T-helper 1 cell treated with Interleukin-12 subunit alpha and Interleukin-12 subunit beta and Interleukin-4 antibody, amounts not matched to agents 30 μg/mL and 1 μg/mL, for 36 hours (primary cell): ENCODE results near the gene CUBN.

Source experiments
- H3K27ac Mint-ChIP-seq: one replicate; pipeline ENCODE4 v1.8.0; 2021; ENCODE audit warnings: mild to moderate bottlenecking, mixed read lengths
- H3K27me3 Mint-ChIP-seq: one replicate; pipeline ENCODE4 v1.8.0; 2021; ENCODE audit warnings: low read depth, mixed read lengths
- H3K36me3 Mint-ChIP-seq: one replicate; pipeline ENCODE4 v1.8.0; 2021; ENCODE audit warnings: low read depth, mixed read lengths
- H3K4me1 Mint-ChIP-seq: one replicate; pipeline ENCODE4 v1.8.0; 2021; ENCODE audit warnings: low read depth, mixed read lengths
- H3K4me3 Mint-ChIP-seq: one replicate; pipeline ENCODE4 v1.8.0; 2021; ENCODE audit warnings: mild to moderate bottlenecking, moderate library complexity, mixed read lengths
- H3K9me3 Mint-ChIP-seq: one replicate; pipeline ENCODE4 v1.8.0; 2021; ENCODE audit warnings: mixed read lengths

The CUBN gene

GRCh38 chr10:17001961-17002749 lies 127.5 kb downstream of the CUBN start:
- Mint-ChIP-seq H3K9me3 (peaks cover 3% of the 10 kb centered on the region), H3K4me1 (peaks cover 37% of the 10 kb centered on the region), H3K27ac (peak overlapping the region; percentile 88), H3K36me3 (peaks cover 5% of the 10 kb centered on the region), H3K27me3 (peaks cover 76% of the 10 kb centered on the region), H3K4me3 (peak overlapping the region; percentile 49)

GRCh38 chr10:17001297-17001744 lies 128.3 kb downstream of the CUBN start:
- H3K27ac Mint-ChIP-seq, result no peak overlapping the region
- peaks cover 37% of the 10 kb centered on the region for H3K4me1 Mint-ChIP-seq
- H3K27me3 Mint-ChIP-seq, result peaks cover 72% of the 10 kb centered on the region
- H3K36me3 Mint-ChIP-seq, result peaks cover 5% of the 10 kb centered on the region
- no peak overlapping the region for H3K4me3 Mint-ChIP-seq
- H3K9me3 Mint-ChIP-seq, result peaks cover 3% of the 10 kb centered on the region

GRCh38 chr10:16999665-17000451 lies 129.8 kb downstream of the CUBN start:
- Mint-ChIP-seq H3K36me3 (peaks cover 5% of the 10 kb centered on the region), H3K27me3 (peaks cover 69% of the 10 kb centered on the region), H3K4me3 (no peak overlapping the region), H3K9me3 (peaks cover 3% of the 10 kb centered on the region), H3K27ac (no peak overlapping the region), H3K4me1 (peaks cover 41% of the 10 kb centered on the region)

- Mint-ChIP-seq H3K4me3 (no peak overlapping the region), H3K4me1 (peaks cover 13% of the 10 kb centered on the region), H3K9me3 (peaks cover 3% of the 10 kb centered on the region), H3K36me3 (peaks cover 5% of the 10 kb centered on the region), H3K27ac (no peak overlapping the region), H3K27me3 (peaks cover 63% of the 10 kb centered on the region)
Observed at GRCh38 chr10:16996530-16996964, 133.1 kb downstream of the CUBN start.

GRCh38 chr10:16995867-16996529 lies 133.6 kb downstream of the CUBN start:
- peaks cover 3% of the 10 kb centered on the region for H3K9me3 Mint-ChIP-seq
- peaks cover 65% of the 10 kb centered on the region for H3K27me3 Mint-ChIP-seq
- H3K4me1 Mint-ChIP-seq, result peaks cover 10% of the 10 kb centered on the region
- no peak overlapping the region for H3K4me3 Mint-ChIP-seq
- H3K27ac Mint-ChIP-seq, result peak overlapping the region; percentile 11
- H3K36me3 Mint-ChIP-seq, result peaks cover 8% of the 10 kb centered on the region

- peaks cover 6% of the 10 kb centered on the region for H3K36me3 Mint-ChIP-seq
- H3K4me3 Mint-ChIP-seq, result no peak overlapping the region
- peaks cover 5% of the 10 kb centered on the region for H3K4me1 Mint-ChIP-seq
- no peak overlapping the region for H3K27ac Mint-ChIP-seq
- peaks cover 43% of the 10 kb centered on the region for H3K27me3 Mint-ChIP-seq
- H3K9me3 Mint-ChIP-seq, result peaks cover 3% of the 10 kb centered on the region
Observed at GRCh38 chr10:16993186-16993585, 136.4 kb downstream of the CUBN start.

GRCh38 chr10:16992611-16993119 lies 136.9 kb downstream of the CUBN start:
- H3K9me3 Mint-ChIP-seq, result peaks cover 1% of the 10 kb centered on the region
- H3K27ac Mint-ChIP-seq, result no peak overlapping the region
- H3K36me3 Mint-ChIP-seq, result peaks cover 4% of the 10 kb centered on the region
- H3K27me3 Mint-ChIP-seq, result peaks cover 38% of the 10 kb centered on the region
- peaks cover 5% of the 10 kb centered on the region for H3K4me1 Mint-ChIP-seq
- H3K4me3 Mint-ChIP-seq, result no peak overlapping the region

GRCh38 chr10:16991011-16991410 lies 138.6 kb downstream of the CUBN start:
- H3K9me3 Mint-ChIP-seq, result no peaks in the 10 kb centered on the region
- H3K27me3 Mint-ChIP-seq, result peaks cover 37% of the 10 kb centered on the region
- H3K4me3 Mint-ChIP-seq, result no peak overlapping the region
- peaks cover 2% of the 10 kb centered on the region for H3K4me1 Mint-ChIP-seq
- H3K27ac Mint-ChIP-seq, result no peak overlapping the region
- H3K36me3 Mint-ChIP-seq, result peaks cover 3% of the 10 kb centered on the region

GRCh38 chr10:16989826-16990293 lies 139.8 kb downstream of the CUBN start:
- Mint-ChIP-seq H3K36me3 (peaks cover 3% of the 10 kb centered on the region), H3K4me3 (no peak overlapping the region), H3K9me3 (no peaks in the 10 kb centered on the region), H3K27ac (no peak overlapping the region), H3K27me3 (peaks cover 28% of the 10 kb centered on the region), H3K4me1 (no peaks in the 10 kb centered on the region)

- H3K27ac Mint-ChIP-seq, result no peak overlapping the region
- H3K4me1 Mint-ChIP-seq, result no peaks in the 10 kb centered on the region
- no peak overlapping the region for H3K4me3 Mint-ChIP-seq
- H3K27me3 Mint-ChIP-seq, result peaks cover 19% of the 10 kb centered on the region
- no peaks in the 10 kb centered on the region for H3K9me3 Mint-ChIP-seq
- peaks cover 3% of the 10 kb centered on the region for H3K36me3 Mint-ChIP-seq
Observed at GRCh38 chr10:16988900-16989299, 140.7 kb downstream of the CUBN start.

GRCh38 chr10:16987976-16988610 lies 141.5 kb downstream of the CUBN start:
- H3K4me1 Mint-ChIP-seq, result no peaks in the 10 kb centered on the region
- peaks cover 3% of the 10 kb centered on the region for H3K36me3 Mint-ChIP-seq
- H3K27ac Mint-ChIP-seq, result no peak overlapping the region
- no peaks in the 10 kb centered on the region for H3K9me3 Mint-ChIP-seq
- H3K27me3 Mint-ChIP-seq, result peaks cover 19% of the 10 kb centered on the region
- no peak overlapping the region for H3K4me3 Mint-ChIP-seq

GRCh38 chr10:16987206-16987621 lies 142.4 kb downstream of the CUBN start:
- no peak overlapping the region for H3K4me3 Mint-ChIP-seq
- H3K36me3 Mint-ChIP-seq, result peaks cover 3% of the 10 kb centered on the region
- H3K4me1 Mint-ChIP-seq, result no peaks in the 10 kb centered on the region
- H3K27ac Mint-ChIP-seq, result no peak overlapping the region
- H3K9me3 Mint-ChIP-seq, result no peaks in the 10 kb centered on the region
- H3K27me3 Mint-ChIP-seq, result peaks cover 21% of the 10 kb centered on the region

GRCh38 chr10:16986406-16987205 lies 143.0 kb downstream of the CUBN start:
- Mint-ChIP-seq H3K36me3 (peaks cover 3% of the 10 kb centered on the region), H3K9me3 (no peaks in the 10 kb centered on the region), H3K4me1 (no peaks in the 10 kb centered on the region), H3K4me3 (no peak overlapping the region), H3K27ac (no peak overlapping the region), H3K27me3 (peaks cover 21% of the 10 kb centered on the region)
